H1 (cell line): ENCODE results near the gene GIPC1.

Experiments
- CBX5 ChIP-seq: fragments of 300-800, 300-1000 bp; sonication (generic); IDR thresholded peaks from 2 replicates; pipeline ENCODE4 v1.7.1; 2016; ENCODE audit warnings: antibody characterized with exemption, low read length, low read depth
- EGR1 ChIP-seq: IDR thresholded peaks from 2 replicates; pipeline ENCODE4 v1.6.1; 2011; ENCODE audit warnings: low read depth, low read length, borderline replicate concordance
- POLR2A ChIP-seq, 2 experiments: IDR thresholded peaks; 1 replicate in 1 of 2; 2 replicates in 1 of 2; pipeline ENCODE4 v1.6.1; 2011; ENCODE audit warnings: low read depth in 2 of 2, low read length in 2 of 2, mild to moderate bottlenecking in 2 of 2; ENCODE audit errors: control extremely low read depth in 1 of 2
- SP4 ChIP-seq: IDR thresholded peaks from 2 replicates; pipeline ENCODE4 v1.6.1; 2012; ENCODE audit warnings: low read length, inconsistent platforms
- TF ChIP-seq, protein P1 (sequence below), 3 experiments: IDR thresholded peaks; 1 replicate in 2 of 3; 2 replicates in 1 of 3; pipeline versions ENCODE4 v1.5.1 to v1.6.1; 2011; ENCODE audit warnings: low read length in 3 of 3, mild to moderate bottlenecking in 3 of 3, inconsistent platforms in 2 of 3, low read depth in 1 of 3, moderate library complexity in 1 of 3; ENCODE audit not compliant: insufficient read depth in 1 of 3; ENCODE audit errors: control extremely low read depth in 1 of 3

DNA sequence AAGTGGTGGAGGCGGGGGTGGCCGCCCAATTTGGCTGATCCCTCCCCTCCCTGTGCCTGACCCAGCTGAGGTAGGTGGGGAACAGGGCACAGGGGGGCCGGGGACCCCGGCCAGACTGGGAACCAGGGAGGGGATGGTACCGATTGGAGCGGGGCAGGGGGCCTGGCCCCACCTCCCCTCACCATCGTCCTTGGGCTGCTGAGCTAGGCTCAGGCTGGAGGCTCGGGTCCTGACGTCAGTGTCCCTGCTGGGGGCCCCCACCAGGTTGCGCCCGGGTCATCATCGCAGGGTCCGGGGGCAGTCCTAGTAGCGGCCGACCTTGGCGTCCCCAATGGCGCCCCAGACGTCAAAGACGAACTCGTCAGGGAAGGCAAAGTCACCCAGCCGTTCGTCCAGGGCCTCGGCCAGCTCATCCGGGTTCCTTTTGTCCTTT is 17.8 kb downstream of the GIPC1 start:
- TF ChIP-seq CBX5 (no peak), POLR2A (IDR thresholded peaks at IDR 0.05; ENCODE audit: control extremely low read depth in 1 of 2, low read depth in 2 of 2, low read length in 2 of 2) (no peak), EGR1 (no peak), SP4 (no peak)
- TF ChIP-seq, protein P1, sequence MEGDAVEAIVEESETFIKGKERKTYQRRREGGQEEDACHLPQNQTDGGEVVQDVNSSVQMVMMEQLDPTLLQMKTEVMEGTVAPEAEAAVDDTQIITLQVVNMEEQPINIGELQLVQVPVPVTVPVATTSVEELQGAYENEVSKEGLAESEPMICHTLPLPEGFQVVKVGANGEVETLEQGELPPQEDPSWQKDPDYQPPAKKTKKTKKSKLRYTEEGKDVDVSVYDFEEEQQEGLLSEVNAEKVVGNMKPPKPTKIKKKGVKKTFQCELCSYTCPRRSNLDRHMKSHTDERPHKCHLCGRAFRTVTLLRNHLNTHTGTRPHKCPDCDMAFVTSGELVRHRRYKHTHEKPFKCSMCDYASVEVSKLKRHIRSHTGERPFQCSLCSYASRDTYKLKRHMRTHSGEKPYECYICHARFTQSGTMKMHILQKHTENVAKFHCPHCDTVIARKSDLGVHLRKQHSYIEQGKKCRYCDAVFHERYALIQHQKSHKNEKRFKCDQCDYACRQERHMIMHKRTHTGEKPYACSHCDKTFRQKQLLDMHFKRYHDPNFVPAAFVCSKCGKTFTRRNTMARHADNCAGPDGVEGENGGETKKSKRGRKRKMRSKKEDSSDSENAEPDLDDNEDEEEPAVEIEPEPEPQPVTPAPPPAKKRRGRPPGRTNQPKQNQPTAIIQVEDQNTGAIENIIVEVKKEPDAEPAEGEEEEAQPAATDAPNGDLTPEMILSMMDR (IDR thresholded peaks at IDR 0.05; ENCODE audit: control extremely low read depth in 1 of 3, insufficient read depth in 1 of 3, low read depth in 1 of 3, low read length in 3 of 3) = no peak
